Fibroblast of gingiva (primary cell): ENCODE measurements around the gene TTLL7.
"Not testable (repeated sequence)": the region's sequence is repeated elsewhere in the genome, so short reads cannot be mapped to it uniquely, and the experiment has no call there.

ENCODE experiments used
- DNase-seq: peaks from one replicate; pipeline ENCODE4 v3.0.0-alpha.2; 2011; ENCODE audit warnings: low read depth

Gene TTLL7

DNA sequence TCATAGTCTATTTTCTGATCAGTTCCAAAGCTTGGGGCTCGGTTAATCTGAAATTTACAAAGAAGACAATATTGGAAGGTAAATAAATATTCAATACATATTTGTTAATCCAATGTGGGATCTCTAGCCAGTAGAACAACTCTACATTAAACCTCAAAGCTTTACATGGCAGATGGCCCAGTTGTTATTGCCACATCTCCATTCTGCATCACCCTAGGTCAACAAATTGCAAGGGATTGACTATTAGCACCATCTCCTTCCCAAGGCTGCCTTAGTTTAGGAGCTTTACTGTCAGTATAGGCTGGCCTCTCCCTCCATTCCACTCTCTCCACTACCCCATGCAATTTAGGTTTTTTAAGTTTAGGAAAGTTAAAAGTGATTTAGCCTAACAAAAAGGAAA is 69.7 kb downstream of the TTLL7 start:
- DNase-seq, result peak; percentile 79

- DNase-seq, result peak; percentile 6
These were observed 70.5 kb downstream of the TTLL7 start for GRCh38 chr1:83928396-83928795.

DNA sequence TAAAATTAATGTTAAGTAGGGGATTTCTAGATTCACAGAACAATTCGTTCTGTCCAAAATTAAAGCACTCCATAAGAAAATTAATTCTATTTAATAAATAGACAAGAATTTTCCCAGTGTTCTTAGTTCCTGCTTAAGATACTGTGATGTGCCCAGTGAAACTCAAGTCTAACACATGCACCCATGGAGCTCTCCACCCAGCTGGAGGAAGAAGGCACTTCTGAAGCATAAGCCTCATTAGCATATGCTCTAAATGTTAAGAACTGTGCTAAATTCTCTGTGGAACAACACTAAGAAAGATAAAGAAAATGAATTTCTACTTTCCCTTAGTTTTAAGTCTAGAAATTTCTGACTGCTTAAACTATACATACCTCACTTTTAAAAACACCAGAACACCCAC is 71.2 kb downstream of the TTLL7 start:
- DNase-seq, result no peak

DNA sequence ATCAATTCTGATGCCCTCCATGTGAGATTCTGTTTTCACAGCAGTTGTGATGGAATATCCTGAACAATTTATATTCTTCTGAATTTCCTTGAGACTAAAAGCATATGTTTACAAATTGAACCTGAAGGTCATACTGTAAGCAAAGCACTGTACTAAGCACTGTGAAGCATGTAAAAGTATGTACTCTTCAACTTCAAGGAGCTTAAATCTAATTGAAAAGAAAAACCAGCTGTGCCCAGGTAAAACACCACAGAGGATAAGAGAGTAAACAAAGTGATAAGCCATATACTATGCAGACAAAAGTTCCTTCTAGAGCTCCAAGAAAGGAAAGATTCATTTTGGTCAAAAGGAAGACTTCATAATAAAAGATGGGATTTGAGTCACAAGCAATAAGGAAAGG is 71.9 kb downstream of the TTLL7 start:
- no peak for DNase-seq

GRCh38 chr1:83923553-83923952 is 75.4 kb downstream of the TTLL7 start:
- no peak for DNase-seq

DNA sequence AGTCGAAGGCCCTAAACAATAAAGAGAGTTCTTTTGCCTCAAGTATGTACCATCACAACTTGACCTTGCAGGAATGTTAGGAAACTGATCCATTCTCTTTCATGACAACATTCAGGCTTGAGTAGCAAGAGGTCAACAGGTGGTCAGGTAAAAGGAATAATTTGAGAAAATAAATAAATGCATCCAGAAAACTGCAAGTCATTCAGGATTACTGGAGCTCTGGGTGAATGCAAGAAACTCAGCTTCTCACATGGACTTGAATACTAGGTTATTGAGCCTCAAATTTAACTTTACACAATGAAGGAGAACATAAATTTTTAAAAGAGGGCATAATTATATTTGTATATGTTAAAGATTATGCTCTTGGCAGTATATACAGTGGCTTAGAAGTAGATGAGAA is 76.5 kb downstream of the TTLL7 start:
- DNase-seq, result no peak

DNA sequence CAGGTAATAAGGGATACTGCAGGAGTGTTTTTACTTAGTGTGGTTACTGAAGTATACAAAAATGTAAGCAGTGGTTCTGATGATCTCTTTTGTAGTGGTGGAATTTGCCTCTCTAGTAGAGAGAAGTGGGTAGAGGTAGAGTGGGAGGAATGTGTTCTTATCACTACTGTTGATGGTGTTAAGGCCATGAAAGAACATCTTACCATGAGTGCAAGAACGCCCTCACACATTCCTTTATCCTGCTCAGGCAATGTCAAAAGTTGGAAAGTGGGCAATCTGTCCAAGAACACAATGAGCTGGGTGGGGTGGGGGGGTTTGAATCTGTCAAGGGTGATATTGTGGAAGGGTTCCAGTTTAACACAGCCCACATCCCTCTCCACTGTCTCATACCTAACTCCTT is 78.6 kb downstream of the TTLL7 start:
- DNase-seq, result no peak

GRCh38 chr1:83919872-83920271 is 79.1 kb downstream of the TTLL7 start:
- DNase-seq, result no peak

DNA sequence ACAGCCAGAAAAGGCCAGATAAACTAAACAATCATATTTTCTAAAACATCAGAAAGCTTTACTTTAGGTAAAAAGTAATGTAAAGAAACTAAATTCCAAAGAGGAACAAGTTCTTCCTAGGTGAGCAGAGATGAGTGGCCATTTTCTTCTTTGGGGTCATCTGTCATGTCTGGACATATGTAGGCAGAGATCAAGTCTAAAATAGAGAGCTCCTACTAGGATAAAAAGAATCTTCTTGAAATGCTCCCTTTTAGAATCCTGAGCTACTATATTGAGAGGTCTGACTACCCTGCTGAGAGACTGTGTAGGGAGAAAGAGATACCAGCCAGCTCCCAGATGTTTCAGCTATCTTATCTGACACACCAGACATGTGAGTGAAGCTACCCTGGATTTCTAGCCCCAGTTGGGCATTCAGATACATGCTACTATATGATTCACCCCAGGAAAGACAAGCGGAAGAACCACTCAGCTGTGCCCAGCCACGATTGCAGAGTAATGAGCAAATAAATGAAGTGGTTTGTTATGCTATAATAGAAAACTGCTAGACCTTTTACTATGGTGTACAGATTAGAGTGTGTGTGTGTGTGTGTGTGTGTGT is 80.1 kb downstream of the TTLL7 start:
- DNase-seq, result no peak

- no peak for DNase-seq
These were observed 81.0 kb downstream of the TTLL7 start for GRCh38 chr1:83917959-83918358.

DNA sequence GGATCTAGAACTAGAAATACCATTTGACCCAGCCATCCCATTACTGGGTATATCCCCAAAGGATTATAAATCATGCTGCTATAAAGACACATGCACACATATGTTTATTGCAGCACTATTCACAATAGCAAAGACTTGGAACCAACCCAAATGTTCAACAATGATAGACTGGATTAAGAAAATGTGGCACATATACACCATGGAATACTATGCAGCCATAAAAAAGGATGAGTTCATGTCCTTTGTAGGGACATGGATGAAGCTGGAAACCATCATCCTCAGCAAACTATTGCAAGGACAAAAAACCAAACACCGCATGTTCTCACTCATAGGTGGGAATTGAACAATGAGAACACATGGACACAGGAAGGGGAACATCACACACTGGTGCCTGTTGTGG is 82.8 kb downstream of the TTLL7 start:
- DNase-seq, result not testable (repeated sequence)

DNA sequence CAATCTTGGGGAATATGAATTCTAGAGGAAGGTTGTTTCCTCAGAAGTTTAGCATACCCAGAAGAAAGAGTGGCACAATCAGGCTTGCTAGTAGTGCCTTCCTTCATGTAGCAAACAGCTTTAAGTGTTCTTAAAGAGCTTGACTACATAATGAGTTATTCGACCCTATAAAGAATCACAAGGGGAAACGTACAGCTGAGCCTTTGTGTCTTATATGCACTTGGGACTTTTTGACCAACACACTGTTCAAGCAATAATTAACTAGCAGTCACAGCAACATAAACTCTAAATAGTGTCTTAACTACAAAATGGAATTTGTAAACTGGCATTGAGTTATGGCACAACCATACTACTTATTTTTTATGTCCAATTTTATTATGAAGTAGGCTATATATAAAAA is 86.1 kb downstream of the TTLL7 start:
- DNase-seq, result no peak

GRCh38 chr1:83910461-83910860 is 88.5 kb downstream of the TTLL7 start:
- no peak for DNase-seq

- no peak for DNase-seq
These were observed 89.2 kb downstream of the TTLL7 start for GRCh38 chr1:83909687-83910086.

DNA sequence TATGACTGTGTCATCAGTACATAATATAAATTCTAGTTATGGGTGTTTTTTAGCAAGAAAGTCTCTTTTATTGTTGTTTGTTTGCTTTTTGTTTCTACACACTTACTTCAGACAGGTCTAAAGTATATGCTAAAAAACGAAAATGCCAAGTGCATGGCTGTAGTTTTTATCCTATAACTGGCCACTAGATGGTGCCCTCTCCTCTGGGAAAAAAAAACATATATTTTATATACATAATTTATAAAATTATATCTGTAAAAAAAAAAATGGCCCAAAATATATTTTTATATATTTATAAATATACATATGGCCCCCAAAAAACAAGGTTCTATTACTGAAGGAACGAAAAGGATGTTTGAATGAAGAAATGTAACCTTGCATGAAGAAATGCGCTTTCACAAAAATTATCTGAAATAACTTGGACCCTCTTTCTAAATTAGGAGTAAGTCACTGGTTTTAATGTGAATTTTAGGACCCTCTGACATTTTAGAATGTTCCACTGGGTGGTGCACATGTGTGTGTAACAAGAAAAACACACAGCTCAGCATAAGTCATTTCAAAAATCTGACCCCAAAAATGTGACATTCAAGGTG is 93.5 kb downstream of the TTLL7 start:
- no peak for DNase-seq

DNA sequence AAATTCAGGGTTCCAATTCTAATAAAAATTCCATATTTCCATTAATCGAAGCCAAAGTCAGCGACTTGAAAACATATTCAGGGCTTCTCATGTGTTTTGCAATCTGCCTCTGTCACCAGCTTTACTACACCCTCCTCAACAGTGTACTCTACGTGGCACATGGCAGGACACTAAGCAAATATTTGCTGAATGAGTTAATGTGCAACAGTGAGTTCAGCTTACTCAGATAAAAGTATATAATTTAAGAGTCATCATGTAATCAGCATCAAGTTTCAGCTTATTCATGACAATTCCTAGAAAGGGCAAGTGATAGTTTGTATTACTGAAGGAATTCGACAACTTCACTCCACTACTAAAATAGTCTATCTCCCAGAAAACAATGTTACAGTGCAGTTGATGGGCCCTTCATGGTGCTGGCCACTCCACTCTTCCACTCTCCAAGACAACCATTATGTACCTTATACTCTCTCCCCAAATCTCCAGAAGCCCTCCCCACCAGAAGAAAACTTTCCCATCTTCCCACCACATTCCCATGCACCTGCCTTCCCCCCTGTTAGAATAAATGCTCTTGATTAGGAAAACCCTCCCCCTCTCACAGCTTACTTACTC is 97.3 kb downstream of the TTLL7 start:
- peak; percentile 79 for DNase-seq

GRCh38 chr1:83900524-83900923 is 98.4 kb downstream of the TTLL7 start:
- DNase-seq, result peak; percentile 12

DNA sequence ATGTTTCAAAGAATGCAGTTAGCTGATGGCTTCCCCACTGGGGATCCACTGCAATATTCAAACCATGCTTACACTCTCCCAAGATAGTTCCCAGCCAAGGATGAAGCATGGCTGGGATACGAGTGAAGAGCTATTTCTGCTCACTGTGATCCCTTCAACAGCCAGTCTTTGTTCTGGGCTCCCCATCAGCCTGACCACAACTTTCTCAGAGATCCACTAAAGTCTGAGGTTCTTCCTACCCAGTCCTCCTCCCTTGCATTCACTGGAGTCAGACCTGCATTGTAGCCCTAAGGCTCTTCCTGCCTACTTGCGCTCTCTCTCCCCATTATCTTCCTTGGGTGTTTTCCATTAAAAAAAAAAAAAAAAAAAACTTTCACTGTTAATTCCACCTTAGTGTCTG is 101.4 kb downstream of the TTLL7 start:
- DNase-seq, result no peak

- DNase-seq, result no peak
These were observed 102.6 kb downstream of the TTLL7 start for GRCh38 chr1:83896299-83896698.

DNA sequence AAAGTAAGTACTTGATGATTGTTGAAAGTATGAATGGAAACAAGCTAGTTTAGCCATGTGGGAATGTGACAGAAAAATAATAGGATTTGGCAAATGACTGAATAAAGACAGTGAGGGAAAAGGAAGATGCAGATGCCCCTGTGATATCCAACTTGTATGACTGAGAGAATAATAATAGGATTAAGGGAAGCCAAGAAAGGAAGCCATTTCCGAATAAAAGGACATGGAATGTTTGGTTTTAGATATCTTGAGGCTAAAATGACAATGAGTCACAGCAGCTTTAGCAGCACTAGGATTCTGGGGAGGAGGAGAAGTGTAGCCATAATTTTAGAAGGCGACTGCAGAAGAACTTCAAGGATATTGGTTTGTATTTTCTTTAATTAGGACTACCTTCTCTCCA is 109.2 kb downstream of the TTLL7 start:
- DNase-seq, result no peak

- DNase-seq, result no peak
These were observed 111.4 kb downstream of the TTLL7 start for GRCh38 chr1:83887483-83887882.

DNA sequence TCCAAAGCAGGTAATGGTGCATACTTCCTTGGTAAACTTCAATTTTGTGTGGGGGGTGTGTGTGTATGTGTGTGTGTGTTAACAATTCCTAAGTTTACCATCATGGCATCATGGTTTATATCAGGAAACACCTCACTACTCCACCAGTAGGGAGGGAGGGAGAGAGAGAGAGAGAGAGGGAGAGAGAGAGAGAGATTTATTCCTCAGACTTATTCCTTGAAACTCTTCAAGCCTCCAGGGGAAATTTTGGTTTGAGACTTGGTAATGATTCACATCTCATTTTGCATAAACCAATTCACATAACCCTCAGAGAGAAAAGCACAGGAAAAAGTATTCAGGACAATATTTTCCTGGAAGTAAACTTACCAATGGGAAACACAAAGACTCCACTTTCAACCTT is 115.0 kb downstream of the TTLL7 start:
- DNase-seq, result no peak

DNA sequence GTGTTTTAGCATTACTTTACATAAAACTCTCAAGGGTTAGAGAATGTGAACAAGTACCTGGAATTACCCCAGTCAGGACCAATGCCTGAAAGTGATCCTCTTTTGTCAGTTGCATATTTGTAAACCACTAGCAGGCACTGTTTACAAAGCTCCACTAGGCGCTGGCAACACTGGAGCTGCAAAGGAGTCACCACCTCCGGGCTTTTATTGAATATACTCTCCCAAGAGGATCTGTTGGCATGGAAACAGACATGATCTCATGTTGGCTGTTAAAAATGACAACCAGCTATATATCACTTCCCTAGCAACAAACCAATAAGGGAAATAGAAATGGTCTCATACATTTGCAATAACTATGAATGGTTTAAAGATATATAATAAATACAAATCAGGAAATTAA is 116.0 kb downstream of the TTLL7 start:
- DNase-seq, result peak; percentile 74

- no peak for DNase-seq
These were observed 126.4 kb downstream of the TTLL7 start for GRCh38 chr1:83872515-83872914.
